Natural killer cell (primary cell): ENCODE results near the gene SBNO2. TPM values are rescaled to one million over a fixed set of nuclear protein-coding genes. Genes with fewer than 3 reads are reported as not detected.
A peak's percentile ranks its signal among the peaks of the same experiment; 100 is the strongest.

Experiments
- ATAC-seq, 3 donors: fragments of 150-1000 bp in 2 of 3; fragments of 200-7000 bp in 1 of 3; cut with Tn5 transposase; 1 replicate in 1 of 3; 2 replicates in 2 of 3; pipeline ENCODE4 v1.10.0; 2021; ENCODE audit warnings: mild to moderate bottlenecking in 2 of 3, moderate library complexity in 2 of 3
- DNase-seq, 2 donors: peaks; one replicate each; pipeline versions ENCODE4 v3.0.0 to v3.0.0-alpha.2; 2013 to 2021; ENCODE audit warnings: mixed read lengths in 1 of 2
- H3K27ac ChIP-seq: one replicate; pipeline ENCODE4 v1.5.1; 2013; ENCODE audit warnings: mild to moderate bottlenecking, low read length
- H3K27me3 ChIP-seq: one replicate; pipeline ENCODE4 v1.6.1; 2013; ENCODE audit warnings: low read length; ENCODE audit not compliant: control insufficient read depth, insufficient read depth
- H3K36me3 ChIP-seq: one replicate; pipeline ENCODE4 v1.6.1; 2013; ENCODE audit warnings: low read length; ENCODE audit not compliant: control insufficient read depth, insufficient read depth
- H3K4me1 ChIP-seq: one replicate; pipeline ENCODE4 v1.6.1; 2013; ENCODE audit warnings: low read length; ENCODE audit not compliant: control insufficient read depth, insufficient read depth
- H3K4me3 ChIP-seq: one replicate; pipeline ENCODE4 v1.5.1; 2013; ENCODE audit warnings: low read length
- H3K9me3 ChIP-seq: one replicate; pipeline ENCODE4 v1.6.1; 2013; ENCODE audit warnings: low read length; ENCODE audit not compliant: control insufficient read depth, insufficient read depth
- H3K27ac Mint-ChIP-seq, 2 donors: one replicate each; pipeline ENCODE4 v1.8.0; 2022; ENCODE audit warnings: mild to moderate bottlenecking in 2 of 2, mixed read lengths in 2 of 2, moderate library complexity in 1 of 2
- H3K27me3 Mint-ChIP-seq, 2 donors: one replicate each; pipeline ENCODE4 v1.8.0; 2022; ENCODE audit warnings: low read depth in 2 of 2, mixed read lengths in 2 of 2
- H3K36me3 Mint-ChIP-seq: one replicate; pipeline ENCODE4 v1.8.0; 2022; ENCODE audit warnings: mixed read lengths
- H3K4me1 Mint-ChIP-seq, 2 donors: one replicate each; pipeline ENCODE4 v1.8.0; 2022; ENCODE audit warnings: mixed read lengths in 2 of 2
- H3K4me3 Mint-ChIP-seq: one replicate; pipeline ENCODE4 v1.8.0; 2022; ENCODE audit warnings: mild to moderate bottlenecking, moderate library complexity, mixed read lengths
- H3K9me3 Mint-ChIP-seq, 2 donors: one replicate each; pipeline ENCODE4 v1.8.0; 2022; ENCODE audit warnings: mixed read lengths in 2 of 2
- WGBS: methylation state at CpG from one replicate; pipeline ENCODE4 v1.1.7; 2013; ENCODE audit warnings: missing lambda C conversion rate; ENCODE audit not compliant: insufficient coverage; 5-methylcytosine and 5-hydroxymethylcytosine counted together
- intact Hi-C: fragments of 100-400 bp; cut with micrococcal nuclease; formaldehyde crosslinking; loops from one replicate; pipeline ENCODE4 v1.14.2; 2022
- total RNA-seq, 4 donors: library from RNA; stranded (reverse); fragments of 120-200 nt in 1 of 4; gene quantifications; one replicate each; pipeline versions ENCODE4 v1.2.3 to v1.2.4, GENCODE V29; 2013 to 2022
- TF ChIP-seq, protein P1 (sequence below): fragments of 200-600 bp; IDR thresholded peaks from one replicate; pipeline ENCODE4 v1.8.0; 2022; ENCODE audit warnings: antibody characterized with exemption

Gene SBNO2
- total RNA-seq, 3 donors from 2014 or later (not counting 1 experiment from before 2014, with no cell fraction given), result 92.0 to 106 (median 94.3) TPM

DNA sequence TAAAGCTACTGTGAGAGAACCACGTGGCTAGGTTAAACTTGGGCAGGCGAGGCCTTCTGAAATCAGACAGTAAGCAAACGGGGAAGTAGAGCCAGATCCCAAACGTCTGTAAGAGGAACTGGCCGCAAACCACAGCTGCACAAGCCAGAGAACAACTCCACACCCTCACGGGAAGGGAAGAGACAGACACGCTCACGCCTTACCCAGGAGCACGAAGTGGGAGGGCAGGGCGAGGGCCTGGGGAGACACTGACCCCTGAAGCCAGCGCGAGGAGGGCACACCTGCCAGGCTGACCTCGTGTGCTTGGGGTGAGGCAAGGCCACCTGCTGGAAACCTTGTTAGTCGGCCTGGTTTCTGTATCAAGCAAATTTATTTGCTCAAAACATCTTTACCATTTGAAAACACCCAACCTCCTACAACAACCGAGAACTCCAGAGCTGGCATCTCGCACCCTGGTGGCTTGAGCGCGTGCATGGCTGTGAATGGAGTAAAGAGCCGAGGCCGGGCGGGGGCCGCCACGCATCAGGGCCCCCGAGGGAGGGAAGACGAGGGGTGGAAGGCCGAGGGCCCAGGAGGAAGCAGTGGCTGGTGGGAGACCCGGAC lies 86.2 kb downstream of the SBNO2 start:
- peaks cover 72% of the 10 kb centered on the region for H3K36me3 ChIP-seq
- H3K27me3 ChIP-seq, result no peaks in the 10 kb centered on the region
- intact Hi-C loops, result loop anchor here (1.0 kb wide), 1 partner anchor 11 kb away; no protein-coding TSS in a partner anchor
- Mint-ChIP-seq H3K27me3 (no peaks in the 10 kb centered on the region), H3K27ac (peak overlapping the region; percentile 78 to 87), H3K4me3 (peak overlapping the region; percentile 49), H3K36me3 (no peaks in the 10 kb centered on the region), H3K4me1 (peaks cover 19 to 30% of the 10 kb centered on the region in 2 donors), H3K9me3 (no peaks in the 10 kb centered on the region)
- H3K9me3 ChIP-seq, result no peaks in the 10 kb centered on the region
- TF ChIP-seq, protein P1, sequence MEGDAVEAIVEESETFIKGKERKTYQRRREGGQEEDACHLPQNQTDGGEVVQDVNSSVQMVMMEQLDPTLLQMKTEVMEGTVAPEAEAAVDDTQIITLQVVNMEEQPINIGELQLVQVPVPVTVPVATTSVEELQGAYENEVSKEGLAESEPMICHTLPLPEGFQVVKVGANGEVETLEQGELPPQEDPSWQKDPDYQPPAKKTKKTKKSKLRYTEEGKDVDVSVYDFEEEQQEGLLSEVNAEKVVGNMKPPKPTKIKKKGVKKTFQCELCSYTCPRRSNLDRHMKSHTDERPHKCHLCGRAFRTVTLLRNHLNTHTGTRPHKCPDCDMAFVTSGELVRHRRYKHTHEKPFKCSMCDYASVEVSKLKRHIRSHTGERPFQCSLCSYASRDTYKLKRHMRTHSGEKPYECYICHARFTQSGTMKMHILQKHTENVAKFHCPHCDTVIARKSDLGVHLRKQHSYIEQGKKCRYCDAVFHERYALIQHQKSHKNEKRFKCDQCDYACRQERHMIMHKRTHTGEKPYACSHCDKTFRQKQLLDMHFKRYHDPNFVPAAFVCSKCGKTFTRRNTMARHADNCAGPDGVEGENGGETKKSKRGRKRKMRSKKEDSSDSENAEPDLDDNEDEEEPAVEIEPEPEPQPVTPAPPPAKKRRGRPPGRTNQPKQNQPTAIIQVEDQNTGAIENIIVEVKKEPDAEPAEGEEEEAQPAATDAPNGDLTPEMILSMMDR, result no peak
- H3K27ac ChIP-seq, result peak overlapping the region; percentile 70
- H3K4me1 ChIP-seq, result peaks cover 45% of the 10 kb centered on the region
- DNase-seq (peak in 1 of 2 donors; percentile 78), ATAC-seq (peak; percentile 34 to 62 (median 52))
- no peak overlapping the region for H3K4me3 ChIP-seq
- WGBS, result 6% methylated on average over 27 of the region's 27 CpGs

DNA sequence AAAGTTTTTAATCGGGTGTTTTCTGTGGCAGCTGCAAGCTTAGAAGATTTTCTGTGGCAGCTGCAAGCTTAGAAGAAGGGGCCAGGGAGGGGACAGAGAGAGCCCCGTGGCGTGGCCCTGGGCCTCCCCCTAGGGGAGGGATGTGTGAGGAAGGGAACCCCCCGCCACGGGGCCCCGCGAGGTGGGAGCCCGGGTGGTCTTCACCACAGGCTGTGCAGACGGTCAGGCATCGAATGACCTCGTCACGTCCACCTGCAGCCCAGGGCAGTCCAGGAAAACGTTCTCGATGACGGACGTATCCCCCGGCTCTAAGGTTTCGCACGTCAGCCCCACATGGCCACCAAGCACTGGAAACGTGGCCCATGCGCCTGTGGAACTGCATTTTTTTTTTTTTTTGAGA lies 87.5 kb downstream of the SBNO2 start:
- no peaks in the 10 kb centered on the region for H3K9me3 Mint-ChIP-seq
- H3K36me3 Mint-ChIP-seq, result no peaks in the 10 kb centered on the region
- no peak overlapping the region for H3K4me3 ChIP-seq
- no peaks in the 10 kb centered on the region for H3K27me3 Mint-ChIP-seq
- no peaks in the 10 kb centered on the region for H3K27me3 ChIP-seq
- ATAC-seq (no peak), DNase-seq (no peak)
- TF ChIP-seq, protein P1, result no peak
- 65% methylated on average over 21 of the region's 21 CpGs for WGBS
- H3K9me3 ChIP-seq, result no peaks in the 10 kb centered on the region
- H3K36me3 ChIP-seq, result peaks cover 77% of the 10 kb centered on the region
- peaks cover 54% of the 10 kb centered on the region for H3K4me1 ChIP-seq
- H3K27ac ChIP-seq, result peak overlapping the region; percentile 70
- H3K27ac Mint-ChIP-seq, result peak overlapping the region in 1 of 2 donors; percentile 40
- intact Hi-C loops, result no loop called here
- H3K4me3 Mint-ChIP-seq, result no peak overlapping the region
- peaks cover 19 to 30% of the 10 kb centered on the region in 2 donors for H3K4me1 Mint-ChIP-seq

DNA sequence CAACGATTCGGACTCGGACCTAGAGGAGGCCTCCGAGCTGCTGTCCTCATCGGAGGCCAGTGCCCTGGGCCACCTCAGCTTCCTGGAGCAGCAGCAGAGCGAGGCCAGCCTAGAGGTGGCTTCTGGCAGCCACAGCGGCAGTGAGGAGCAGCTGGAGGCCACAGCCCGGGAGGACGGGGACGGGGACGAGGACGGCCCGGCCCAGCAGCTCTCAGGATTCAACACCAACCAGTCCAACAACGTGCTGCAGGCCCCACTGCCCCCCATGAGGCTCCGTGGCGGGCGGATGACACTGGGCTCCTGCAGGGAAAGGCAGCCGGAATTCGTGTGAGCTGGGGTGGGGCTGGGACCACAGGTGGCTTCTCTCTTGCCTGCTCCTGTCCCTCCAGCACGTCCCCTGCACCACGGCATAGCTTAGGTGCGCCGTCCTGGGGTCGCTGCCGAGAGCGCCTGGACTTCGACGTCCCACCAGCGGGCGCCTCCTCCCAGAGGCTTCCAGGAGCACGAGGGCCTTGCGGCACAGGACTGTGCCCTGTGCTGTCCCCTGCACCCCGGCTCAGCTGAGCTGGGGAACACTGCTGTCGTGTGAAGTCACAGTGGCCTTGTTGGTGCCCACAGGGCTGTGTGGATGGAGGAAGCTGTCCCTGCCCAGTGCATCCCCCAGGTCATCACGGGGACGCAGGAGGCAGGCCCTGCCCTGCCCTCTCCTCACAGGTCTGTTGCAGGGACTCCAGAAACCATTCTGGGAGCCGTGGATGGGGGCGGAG lies 88.2 kb downstream of the SBNO2 start:
- Mint-ChIP-seq H3K27me3 (no peaks in the 10 kb centered on the region), H3K36me3 (no peaks in the 10 kb centered on the region), H3K4me3 (no peak overlapping the region), H3K9me3 (no peaks in the 10 kb centered on the region), H3K4me1 (peaks cover 19 to 34% of the 10 kb centered on the region in 2 donors), H3K27ac (peak overlapping the region; percentile 66 to 74)
- no peak for DNase-seq
- Histone ChIP-seq H3K36me3 (peaks cover 79% of the 10 kb centered on the region), H3K27me3 (no peaks in the 10 kb centered on the region), H3K4me1 (peaks cover 61% of the 10 kb centered on the region), H3K9me3 (no peaks in the 10 kb centered on the region), H3K4me3 (no peak overlapping the region), H3K27ac (no peak overlapping the region)
- WGBS, result 90% methylated on average over 38 of the region's 38 CpGs
- no peak for ATAC-seq
- intact Hi-C loops, result no loop called here
- TF ChIP-seq, protein P1, result no peak
